H1 (cell line): ENCODE results near the gene NUP98.

Experiments used
- GABPA ChIP-seq: IDR thresholded peaks from 2 replicates; pipeline ENCODE4 v1.6.1; 2011; ENCODE audit warnings: mild to moderate bottlenecking, low read length, moderate library complexity, borderline replicate concordance; ENCODE audit not compliant: insufficient read depth
- HDAC6 ChIP-seq: IDR thresholded peaks from one replicate; pipeline ENCODE4 v1.7.1; 2012; ENCODE audit warnings: low read depth, mild to moderate bottlenecking, inconsistent platforms, low read length, moderate library complexity
- RBBP5 ChIP-seq: IDR thresholded peaks from 2 replicates; pipeline ENCODE4 v1.7.1; 2012; ENCODE audit warnings: low read depth, mild to moderate bottlenecking, inconsistent platforms, low read length, moderate library complexity, borderline replicate concordance
- TF ChIP-seq, protein P1 (sequence below): IDR thresholded peaks from 2 replicates; pipeline ENCODE4 v1.6.1; 2012; ENCODE audit warnings: low read length, inconsistent platforms

DNA sequence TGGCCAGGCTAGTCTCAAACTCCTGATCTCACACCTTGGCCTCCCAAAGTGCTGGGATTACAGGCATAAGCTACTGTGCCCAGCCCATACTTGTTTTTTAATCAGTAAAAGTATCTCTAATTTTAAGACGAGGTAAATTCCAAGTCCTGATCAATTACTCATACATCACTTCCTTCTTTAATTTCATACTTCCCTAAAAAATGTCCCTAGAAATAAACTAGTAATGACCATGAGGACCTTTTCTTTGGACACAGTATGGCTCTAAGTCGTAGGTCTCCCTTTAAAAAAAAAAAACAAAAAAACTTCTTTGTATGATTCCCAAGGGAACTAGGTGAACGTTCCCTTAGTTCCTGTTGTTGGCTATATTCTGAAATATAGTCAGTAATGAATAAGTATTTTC is 29.8 kb downstream of the NUP98 start:
- TF ChIP-seq GABPA (no peak), RBBP5 (no peak), HDAC6 (no peak)
- TF ChIP-seq, protein P1, sequence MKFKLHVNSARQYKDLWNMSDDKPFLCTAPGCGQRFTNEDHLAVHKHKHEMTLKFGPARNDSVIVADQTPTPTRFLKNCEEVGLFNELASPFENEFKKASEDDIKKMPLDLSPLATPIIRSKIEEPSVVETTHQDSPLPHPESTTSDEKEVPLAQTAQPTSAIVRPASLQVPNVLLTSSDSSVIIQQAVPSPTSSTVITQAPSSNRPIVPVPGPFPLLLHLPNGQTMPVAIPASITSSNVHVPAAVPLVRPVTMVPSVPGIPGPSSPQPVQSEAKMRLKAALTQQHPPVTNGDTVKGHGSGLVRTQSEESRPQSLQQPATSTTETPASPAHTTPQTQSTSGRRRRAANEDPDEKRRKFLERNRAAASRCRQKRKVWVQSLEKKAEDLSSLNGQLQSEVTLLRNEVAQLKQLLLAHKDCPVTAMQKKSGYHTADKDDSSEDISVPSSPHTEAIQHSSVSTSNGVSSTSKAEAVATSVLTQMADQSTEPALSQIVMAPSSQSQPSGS = no peak
